DMS114 treated with DMSO at 0.1 percent for 48 hours (cell line): ENCODE data around the gene MOV10L1.

ENCODE experiments used
- DNase-seq: peaks from one replicate; lab custom pipeline; 2025; ENCODE audit not compliant: unreplicated experiment; lab: John Stamatoyannopoulos, UW

The MOV10L1 gene

DNA sequence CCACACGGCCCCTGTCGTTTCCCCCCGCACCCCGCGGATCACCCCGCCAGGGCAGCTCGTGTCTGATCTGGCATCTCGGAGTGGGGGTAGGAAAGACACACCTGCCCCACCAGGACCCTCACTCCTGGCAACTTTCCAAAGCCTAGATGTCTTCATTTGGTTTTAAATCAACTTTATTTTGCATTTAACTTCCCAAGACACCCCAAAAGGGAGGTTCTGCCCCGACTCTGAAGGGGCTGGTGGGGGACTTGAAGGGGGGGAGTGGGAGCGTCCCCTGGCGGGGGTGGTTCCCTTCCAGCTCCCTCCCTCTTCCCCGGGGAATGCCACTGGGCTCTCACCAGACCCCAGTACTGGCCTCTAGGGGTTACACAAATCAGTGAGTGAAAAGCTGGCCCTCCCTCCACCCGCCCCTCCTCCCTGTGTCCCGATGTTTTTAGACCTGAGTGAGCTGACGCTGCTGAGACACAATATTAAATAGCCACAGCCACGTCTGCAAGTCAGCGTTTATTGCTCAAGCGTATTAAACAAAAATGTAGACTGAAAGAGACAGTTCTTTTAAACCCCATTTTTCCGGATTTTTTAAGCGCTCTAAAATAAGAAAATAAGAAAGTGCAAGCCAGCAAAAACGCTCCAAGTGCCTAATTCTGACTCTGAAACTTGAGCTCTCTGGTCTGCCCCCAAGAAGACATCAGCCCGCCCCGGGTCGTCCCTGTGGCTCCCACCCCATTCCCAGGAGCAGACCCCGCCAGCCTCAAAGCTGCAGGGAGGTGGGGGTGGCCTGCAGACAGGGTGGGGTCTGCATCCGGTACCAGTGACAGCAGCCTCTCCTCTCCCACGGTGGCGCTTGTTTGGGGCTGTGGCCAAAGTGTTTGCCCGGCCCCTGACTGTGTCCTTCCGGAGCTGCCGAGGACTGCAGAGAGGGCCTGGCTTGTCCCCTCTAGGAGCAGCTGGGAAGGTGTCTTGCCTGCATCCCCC is 30.6 kb upstream of the MOV10L1 start:
- no peak for DNase-seq

DNA sequence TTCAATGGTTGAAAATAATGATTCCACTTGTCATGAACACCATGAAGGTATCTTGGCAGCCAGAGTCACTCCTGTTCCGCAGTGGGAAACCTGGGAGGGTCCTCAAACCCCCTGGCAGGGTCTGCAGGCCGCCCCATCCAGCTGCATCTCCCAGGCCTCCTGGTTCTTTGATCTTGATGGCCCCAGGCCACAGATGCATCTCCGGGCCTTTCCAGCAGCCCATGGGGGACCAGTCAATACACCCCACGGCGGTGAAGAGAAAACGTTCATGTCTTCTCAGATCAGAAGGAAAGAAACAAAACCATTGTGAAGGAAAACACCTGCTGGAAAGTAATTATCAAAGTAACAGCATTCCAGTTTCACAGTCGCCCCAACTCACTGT is 29.9 kb upstream of the MOV10L1 start:
- DNase-seq = no peak

DNA sequence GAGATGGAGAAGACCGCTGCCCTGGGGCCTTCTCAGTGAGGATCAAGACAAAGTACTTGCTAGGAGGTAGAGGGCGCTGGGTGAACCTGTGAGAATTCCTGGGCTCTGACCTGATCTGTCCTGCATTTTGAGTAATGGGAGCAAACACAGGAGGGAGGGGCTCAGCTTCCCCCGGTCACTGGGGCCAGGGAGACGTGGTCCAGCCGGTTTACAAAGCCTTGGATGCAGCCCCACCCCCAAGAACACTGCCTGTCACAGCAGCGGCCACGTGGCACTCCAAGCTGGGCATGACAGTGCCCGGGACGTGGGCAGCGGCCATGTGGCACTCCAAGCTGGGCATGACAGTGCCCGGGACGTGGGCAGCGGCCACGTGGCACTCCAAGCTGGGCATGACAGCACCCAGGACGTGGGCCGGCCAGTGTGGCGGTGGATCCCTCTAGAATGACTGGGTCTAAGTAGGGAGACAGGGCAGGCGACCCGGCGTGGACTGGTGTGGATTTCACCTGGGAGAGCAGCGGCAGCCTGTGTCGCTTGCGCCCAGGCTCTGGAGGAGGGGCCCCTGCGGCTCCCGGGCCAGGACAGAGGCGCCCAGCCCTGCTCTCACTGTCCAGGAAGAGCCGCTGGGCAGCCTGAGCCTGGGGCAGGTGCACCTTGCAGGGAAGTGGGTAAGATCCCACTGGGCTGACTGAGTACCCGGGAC is 29.2 kb upstream of the MOV10L1 start:
- DNase-seq = no peak

DNA sequence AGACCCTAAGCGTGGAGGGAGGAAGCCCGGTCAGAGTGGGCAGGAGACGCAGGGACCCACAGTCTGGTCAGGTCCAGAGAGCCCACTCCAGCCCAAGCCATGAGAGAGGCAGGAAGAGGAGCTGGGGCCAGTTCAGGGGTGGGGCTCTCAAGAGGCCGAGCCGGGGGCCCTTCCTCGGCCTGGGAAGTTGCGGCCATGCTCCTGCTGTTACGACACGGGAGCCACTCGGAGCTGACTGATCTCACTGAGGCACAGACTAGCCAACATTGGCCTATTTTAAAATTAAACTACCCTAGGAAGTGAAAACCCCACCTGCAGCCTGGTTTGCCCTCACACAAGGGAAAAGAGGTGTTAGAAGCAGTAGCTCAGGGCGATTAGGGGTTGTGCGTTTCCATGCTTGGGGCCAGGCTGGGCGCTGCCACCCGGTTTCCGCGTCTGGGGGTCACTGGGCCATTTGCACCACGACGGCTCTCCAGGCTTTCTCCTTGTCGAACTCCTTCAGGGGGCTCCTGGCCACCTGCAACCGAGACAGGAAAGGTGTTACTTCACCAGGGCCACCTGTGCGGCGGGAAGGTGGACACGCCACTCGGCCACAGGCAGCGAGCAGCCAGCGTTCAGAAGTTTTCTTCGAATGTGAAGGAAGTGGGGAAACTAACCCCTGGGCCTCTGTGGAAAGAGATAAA is 28.5 kb upstream of the MOV10L1 start:
- DNase-seq = no peak

DNA sequence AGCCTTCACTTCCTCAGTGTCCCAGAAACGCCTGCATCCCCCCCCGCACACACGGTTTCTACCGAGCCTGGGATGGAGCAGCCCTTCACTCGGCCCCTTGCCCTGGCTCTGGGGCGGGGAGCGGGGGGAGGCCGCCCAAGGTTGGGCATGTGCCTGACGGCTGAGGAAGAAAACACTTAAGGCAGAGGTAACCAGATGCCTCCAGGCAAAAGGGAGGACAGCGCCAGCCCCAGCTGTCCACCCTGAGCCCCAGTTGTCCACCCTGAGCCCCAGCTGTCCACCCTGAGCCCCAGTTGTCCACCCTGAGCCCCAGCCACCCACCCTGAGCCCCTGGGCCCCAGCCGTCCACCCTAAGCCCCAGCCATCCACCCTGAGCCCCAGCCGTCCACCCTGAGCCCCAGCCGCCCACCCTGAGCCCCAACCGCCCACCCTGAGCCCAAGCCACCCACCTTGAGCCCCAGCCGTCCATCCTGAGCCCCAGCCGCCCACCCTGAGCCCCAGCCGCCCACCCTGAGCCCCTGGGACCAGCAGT is 27.9 kb upstream of the MOV10L1 start:
- DNase-seq = no peak

DNA sequence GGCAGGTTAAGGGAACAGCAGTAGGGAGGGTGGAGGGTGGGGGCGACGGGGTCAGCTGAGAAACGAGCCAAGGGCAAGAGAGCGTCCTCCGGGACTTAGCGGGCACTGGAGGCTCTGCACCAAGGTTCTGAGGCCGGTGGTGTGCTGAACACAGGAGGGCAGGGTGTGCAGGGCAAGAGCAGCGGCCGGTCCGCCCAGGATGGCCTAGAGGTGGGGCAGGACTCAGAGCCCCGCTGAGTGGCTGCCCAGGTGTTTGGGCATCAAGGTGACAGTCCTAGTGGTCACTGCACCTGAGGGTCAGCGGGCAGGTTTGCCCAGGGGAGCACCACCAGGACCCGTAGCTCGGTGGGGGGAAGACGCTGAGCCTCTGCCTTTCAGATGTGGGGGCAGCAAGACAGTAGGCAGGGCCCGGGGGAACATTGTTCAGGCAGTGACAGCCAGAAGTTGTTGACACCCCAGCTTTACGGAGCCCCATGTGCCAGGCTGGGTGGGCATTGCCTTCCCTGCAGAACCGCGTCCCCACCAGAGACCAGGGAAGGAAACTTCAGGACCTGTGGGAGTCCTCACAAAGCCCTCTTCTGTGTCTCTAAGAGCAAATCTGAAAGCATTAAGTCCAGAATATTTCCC is 27.2 kb upstream of the MOV10L1 start:
- DNase-seq = no peak

DNA sequence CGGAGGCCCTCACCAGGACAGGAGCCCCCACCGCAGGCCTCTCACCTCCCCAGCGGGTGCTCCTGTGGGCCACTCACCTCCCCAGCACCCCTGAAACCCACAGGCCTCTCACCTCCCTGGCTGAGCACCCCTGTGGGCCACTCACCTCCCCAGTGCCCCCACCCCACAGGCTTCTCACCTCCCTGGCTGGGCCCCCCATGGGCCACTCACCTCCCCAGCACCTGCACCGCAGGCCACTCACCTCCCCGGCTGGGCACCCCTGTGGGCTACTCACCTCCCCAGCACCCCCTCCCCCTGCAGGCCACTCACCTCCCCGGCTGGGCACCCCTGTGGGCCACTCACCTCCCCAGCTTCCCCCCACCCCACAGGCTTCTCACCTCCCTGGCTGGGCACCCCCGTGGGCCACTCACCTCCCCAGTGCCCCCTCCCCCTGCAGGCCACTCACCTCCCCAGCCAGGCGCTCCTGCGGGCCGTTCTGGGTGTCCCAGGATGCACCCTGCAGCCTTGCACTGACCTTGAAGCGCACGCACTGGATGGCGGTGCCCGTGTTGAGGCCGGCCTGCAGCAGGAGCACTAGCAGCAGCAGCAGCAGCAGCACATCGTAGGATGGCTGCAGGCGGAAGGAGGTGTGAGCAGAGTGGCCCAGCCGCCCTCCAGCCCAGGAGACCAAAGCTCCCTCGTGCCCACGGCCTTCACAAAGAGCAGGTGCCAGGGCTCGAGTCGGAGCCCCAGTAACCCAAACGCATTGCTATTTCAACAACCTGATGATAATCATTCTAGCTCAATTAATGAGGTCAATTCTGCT is 26.0 kb upstream of the MOV10L1 start:
- DNase-seq = no peak

DNA sequence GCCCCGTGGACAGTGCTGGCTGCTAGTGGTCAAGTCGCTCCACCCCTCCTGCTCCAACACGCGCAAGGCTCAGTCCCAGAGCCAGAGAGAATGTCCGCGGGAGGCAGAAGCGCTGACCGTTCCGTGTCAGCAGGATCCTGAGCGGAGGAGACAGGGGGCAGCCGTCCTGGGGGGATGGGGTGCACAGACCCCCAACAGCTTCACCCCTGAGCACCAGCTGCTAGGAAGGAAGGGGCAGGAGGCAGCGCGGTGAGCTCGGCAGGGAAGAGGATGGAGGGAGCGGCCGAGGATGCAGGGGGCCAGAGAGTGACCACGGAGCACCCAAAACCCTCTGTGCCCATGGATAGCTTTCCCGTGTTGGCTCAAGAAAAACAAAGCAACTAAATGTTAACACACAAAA is 25.4 kb upstream of the MOV10L1 start:
- no peak for DNase-seq

DNA sequence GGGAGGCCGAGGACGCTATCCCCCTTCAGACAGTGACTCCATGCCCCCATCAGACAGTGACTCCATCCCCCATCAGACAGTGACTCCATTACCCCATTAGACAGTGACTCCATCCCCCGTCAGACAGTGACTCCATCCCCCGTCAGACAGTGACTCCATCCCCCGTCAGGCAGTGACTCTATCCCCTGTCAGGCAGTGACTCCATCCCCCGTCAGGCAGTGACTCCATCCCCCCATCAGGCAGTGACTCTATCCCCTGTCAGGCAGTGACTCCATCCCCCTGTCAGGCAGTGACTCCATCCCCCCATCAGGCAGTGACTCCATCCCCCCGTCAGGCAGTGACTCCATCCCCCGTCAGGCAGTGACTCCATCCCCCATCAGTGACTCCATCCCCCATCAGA is 22.6 kb upstream of the MOV10L1 start:
- no peak for DNase-seq

DNA sequence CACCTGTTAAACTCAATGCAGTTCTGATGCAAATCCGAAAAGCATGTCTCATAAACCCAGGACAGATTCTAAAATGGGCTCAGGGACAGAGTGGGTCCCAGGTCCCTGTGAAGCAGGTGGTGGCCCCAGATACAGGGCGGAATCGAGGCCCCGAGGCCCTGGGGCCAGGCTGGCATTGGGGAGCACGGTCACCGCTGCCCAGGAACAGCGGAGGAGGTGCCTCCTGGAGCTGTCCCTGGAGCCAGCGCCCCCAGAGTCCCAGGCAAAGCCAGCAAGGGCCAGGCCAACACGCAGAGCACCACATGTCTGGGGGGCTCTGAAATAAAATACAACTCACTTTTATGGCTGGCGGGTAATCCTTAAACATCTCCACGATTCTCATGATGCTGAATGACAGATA is 21.7 kb upstream of the MOV10L1 start:
- no peak for DNase-seq

DNA sequence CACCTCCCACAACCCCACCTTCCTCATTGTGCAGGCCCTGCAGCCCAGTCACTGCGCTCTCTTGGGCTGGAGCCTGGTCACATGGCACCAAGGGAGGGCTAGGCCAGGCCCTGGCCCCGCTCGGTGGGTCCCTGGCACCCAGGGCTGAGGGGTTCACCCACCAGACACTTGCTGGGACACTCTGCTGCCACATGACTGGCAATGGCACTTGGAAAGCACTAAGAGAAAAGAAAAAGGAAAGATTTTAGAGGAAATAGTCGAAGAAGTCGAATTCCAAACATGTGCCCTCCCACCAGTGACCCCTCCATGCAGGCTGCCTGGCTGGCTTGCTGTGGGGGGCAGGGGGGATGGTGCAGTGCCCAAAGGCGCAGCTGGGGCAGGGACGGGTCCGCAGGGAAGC is 19.4 kb upstream of the MOV10L1 start:
- DNase-seq = no peak

DNA sequence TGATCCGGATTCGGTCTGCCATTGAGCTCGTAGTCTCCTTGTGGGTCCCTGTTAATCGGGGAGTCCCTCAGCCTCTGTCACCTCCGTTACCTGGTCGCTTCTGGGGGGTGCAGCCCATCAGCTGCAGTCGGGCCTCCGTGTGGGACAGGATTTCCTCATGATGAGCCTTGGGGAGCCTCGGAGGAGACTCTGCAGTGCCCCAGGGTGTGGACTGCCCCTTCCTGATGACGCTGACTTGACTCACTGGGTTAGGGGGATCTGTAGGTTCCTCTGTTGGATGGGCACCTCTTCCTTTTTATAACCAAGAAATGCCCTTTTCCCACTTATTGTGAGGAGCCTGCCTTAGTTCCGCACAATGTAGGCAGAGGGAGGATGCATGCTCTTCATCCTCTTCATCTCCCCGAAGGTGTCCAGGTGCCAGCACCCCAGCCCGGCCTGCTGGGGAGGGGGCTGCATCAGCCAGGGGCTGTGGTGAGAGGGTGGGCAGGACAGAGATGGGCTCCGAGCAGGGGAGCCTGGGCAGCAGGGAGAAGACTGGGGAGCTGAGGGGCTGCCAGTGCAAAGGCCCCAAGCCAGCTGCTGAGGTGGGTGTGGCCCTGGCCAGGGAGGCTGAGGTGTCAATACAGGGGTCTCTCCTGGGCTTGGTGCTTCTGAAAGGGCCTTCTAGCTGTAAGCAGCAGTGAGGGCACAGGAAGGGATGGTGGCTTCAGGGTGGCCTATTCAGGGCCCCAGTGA is 18.2 kb upstream of the MOV10L1 start:
- no peak for DNase-seq

DNA sequence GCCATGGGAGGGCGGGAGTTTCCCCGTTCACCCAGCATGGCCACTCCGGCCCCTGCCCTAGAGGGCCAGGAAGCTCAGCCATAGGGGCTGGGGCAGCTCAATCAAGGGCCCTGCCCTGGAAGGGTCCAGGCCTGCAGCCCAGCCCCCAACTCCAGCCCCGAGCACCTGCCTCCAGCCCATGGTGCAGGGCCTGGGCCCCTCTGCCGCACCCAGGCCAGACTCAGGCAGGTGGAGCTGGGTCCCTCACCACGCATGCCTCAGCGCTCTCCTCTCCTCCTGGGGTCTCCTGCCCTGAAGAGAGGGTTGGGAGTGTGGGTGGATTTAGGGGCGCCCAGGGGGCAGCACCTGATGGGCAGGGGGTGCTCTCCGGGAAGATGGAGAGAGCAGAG is 17.6 kb upstream of the MOV10L1 start:
- no peak for DNase-seq

DNA sequence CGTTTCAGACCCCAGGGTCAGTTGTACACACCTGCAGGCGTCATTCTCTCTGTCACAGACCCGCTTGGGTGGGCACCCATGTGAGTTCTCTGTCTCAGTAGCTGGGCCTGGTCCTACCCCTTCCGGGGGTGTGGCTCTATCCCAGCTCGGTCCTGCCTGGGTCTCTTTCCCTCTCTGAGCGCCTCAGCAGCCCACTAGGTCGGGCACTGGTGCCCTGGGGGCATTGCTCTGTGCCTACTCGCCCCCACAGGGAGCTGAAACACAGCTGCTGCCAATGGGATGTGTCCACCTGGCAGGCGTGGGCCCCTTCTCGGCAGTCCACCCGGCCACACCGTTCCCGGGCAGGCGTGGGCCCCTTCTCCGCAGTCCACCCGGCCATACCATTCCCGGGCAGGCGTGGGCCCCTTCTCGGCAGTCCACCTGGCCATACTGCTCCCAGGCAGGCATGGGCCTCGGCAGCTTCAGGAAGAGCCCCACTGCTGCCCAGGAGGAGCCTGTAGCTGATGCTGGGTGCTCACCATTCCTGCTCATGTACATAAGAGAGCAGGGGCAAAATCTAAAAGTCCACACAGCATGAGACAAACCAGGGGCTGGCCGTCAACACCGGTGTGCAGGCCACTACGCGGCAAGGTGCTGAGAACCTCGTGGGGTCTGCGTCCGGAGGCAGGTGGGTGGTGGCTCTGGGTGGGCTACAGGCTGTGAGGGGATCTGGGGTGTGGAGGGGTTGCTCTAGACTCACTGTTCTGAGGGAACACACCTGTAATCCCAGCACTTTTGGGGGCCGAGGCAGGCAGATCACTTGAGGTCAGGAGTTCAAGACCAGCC is 16.9 kb upstream of the MOV10L1 start:
- no peak for DNase-seq

DNA sequence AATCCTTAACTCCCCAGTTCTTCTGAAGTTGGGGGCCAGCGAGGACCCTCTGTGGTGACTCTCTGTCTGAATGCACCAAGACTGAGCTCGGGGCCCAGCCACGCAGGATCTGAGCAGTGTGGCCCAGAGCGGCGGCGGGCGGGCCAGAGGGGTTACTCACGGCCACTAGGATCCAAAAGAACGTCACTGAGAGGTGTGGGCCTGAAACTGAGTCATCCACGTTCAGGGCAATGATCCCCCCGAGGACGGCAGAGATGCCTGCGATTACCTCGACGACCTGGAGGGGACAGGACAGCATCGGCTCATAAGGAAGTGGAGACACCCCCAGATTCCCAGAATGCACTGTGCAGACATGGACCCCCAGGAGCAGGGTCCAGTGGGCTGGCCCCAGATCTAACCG is 15.8 kb upstream of the MOV10L1 start:
- no peak for DNase-seq

DNA sequence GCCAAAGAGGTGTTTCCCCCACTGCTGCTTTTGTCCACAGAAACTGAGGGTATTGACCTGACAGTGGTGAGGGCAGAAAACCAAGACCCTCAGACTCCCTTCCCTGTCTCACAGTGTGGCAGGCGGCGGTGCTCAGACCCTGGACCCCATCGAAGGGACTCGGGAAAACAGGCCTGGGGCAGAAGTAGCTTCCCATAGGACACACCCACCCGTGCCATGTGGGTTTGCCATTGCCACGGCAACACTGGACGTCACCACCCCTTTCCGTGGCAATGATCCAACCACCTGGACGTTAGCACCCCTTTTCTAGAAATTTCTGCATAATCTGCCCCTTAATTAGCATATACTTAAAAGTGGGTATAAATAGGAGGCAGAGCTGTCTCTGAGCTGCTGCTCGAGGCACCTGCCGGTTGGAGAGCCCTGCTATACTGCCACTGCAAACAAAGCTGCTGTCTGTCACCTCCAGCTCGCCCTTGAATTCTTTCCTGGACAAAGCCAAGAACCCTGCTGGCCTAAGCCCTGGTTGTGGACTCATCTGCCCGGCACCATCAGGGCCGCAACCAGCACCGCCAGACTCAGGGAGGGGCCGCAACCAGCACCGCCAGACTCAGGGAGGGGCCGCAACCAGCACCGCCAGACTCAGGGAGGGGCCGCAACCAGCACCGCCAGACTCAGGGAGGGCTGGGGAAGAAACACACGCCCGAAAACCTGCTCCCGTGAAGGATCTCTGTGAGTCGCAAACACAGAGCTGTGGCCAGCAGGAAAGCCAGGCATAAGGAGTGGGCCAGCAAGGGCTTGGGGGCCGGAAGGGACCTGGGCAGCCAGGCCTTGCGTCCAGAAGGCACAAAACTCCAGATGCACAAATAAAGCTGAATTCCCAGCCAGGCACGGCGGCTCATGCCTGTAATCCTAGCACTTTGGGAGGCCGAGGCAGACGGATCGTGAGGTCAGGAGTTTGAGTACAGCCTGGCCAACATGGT is 15.0 kb upstream of the MOV10L1 start:
- no peak for DNase-seq

DNA sequence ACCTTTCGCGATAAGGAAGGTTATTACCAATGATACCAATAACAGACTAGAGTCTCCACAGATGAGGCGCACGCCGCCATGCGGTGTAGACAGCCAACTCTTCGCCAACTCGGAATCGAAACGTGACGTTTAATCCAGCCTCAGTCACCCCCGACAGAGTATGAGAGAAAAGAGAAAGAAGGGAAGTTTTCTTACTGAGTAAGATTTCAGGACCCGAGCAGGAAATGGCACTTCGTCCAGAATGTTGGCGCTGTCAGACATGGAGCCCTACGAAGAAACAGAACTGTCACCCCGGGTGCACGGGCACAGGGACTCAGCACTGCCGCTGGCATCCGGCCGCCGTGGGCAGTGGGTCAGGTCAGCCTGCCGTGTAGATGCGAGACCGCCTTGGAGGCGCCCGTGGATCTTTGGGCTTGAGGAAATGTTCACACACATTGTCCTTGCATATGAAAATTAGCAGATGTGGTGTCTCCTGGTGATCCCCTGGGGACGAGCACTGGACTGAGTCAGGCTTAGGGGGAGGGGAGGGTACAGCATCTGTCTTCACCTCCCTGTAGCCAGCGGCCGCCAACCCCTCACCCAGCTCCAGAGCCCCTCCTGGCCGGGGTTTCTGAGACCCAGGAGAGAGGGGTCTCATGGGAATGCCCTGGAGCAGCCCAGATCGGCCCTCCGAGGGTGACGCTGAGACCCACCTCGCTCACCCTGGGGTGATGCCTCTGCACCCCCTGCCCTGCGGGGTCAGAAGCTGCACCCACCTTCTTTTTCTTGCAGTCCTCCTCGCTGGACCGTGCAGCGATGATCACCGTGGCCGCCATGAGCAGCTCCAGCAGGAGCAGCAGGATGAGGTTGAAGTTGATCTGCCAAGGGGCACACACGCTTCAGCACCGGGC is 12.9 kb upstream of the MOV10L1 start:
- no peak for DNase-seq
